GM19240 (cell line): ENCODE results near the gene FHIP2A.
"Not testable (repeated sequence)": the region's sequence is repeated elsewhere in the genome, so short reads cannot be mapped to it uniquely, and the experiment has no call there.

Source experiments
- DNase-seq: peaks from one replicate; pipeline ENCODE4 v3.0.0; 2011; ENCODE audit warnings: low spot score; ENCODE audit not compliant: insufficient read length

Gene FHIP2A

DNA sequence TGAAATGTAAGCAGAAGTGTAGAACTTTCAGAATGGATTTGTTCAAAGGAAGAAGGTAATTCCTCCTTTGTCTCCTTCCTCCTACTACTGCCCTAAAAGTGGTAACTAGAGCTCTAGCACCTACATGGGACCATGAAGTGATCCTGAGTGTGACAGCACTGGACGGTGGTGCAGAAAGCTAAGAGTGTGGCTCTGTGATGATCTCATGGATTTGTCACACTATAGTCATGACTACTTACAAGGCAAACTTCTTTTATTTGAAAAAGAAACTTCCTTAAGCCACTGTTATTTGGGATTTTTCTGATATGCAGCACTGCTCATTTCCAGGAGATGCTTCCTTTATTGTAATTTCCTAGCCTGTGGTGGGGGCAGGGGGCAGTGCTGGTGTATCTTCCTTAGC is 5.8 kb upstream of the FHIP2A start:
- no peak for DNase-seq

DNA sequence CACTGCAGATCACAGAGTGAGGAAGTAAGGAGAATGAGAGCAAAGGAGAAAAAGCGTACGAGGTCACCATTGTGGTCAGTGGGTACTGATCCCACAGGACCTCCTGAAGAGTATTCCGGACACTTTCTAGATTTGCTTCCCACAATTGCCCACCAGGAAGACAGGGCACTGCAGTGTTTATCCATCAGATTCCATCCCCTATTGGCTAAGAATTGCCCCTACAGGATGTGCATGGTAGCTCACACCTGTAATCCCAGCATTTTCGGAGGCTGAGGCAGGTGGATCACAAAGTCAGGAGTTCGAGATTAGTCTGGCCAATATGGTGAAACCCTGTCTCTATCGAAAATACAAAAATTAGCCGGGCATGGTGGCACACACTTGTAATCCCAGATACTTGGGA is 5.3 kb upstream of the FHIP2A start:
- no peak for DNase-seq

DNA sequence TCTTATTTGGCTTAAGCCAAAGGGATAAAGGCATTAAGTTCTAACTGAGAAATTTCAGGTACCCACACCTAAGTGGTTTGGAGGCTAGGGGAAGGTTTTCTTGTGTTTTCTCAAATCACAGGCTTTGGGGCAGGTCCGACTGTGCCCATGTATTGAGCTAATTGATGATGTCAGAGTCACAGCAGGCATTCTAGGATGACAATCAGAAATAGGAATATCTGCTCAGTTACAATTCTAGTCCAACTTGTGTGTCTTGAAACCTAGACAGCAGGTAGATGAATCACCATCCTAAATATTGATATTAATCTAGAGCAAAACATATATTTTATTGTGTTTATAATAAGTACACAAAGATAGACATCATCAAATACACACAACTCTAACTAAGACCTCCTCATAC is 2.3 kb upstream of the FHIP2A start:
- DNase-seq: no peak

DNA sequence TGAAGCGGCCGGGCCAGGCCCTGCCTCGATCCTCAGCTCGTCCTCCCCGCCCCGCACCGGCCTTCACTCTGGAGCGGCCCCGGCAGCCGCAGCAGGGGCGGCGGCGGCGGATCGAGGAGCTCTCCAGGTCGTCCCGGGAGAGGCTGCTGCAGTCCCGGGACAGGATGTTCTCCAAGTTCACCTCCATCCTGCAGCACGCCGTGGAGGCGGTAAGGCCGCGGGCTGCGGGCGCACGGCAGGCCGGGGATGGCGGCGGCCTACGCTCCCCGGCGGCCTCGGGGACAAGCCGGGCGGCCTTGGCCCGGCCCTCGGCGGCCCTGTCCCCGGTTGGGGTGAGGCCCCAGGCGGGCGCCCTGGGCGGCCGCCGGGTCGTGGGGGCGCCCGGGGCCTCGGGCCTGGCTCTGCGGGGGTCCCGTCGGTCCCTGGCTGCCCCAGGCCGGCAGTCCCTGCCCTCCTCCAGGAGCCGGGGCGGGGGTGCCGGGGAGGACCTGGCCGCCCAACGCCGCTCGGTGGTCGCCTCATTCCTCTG is 399 bp downstream of the FHIP2A start:
- no peak for DNase-seq

DNA sequence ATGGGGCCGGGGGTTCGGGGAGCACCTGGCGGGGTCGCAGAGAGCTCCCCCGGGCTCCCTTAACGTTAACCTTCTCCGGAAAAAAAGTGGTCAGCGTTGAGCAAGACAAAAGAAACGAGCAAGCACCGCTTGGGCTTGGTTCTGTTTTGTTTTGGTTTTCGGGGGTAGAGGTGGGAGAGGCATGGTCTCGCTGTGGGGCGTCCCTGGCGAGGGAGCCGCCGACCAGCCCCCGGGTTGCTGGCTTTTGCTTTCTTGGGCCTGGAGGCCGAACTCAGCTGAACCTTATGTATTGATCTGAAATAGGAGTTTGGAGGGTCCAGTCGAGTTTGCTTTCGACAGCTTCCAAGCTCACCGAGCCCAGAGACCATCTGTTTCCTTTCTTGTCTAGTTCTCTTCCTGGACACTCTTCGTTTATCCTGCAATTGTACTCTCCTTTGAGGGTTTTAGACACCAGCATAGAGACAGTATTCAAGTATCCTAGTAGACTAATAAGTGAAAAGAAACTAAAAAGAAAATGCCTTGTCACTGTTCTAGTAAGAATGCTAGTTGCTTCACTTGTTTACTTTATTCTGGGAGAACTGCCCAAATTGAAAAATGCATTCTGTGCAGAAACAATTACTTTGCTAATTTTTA is 980 bp downstream of the FHIP2A start:
- no peak for DNase-seq

DNA sequence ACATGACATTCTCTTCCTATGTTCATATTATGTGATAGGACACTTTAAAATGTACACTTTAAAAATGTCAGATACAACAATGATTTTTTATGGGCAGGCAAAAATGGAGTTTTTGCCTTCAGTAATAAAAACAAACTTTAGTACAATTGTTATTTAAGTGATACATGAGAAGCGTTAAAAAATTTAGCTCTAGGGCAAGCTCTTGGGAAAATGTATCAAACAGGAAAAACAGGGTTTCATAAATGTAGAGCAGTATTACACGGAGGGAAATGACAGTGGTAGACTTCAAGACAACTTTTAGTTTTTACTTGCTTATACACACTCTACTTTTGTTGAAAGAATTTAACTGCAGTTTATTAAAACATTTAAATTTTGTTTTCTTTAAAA is 1.5 kb downstream of the FHIP2A start:
- DNase-seq: no peak

DNA sequence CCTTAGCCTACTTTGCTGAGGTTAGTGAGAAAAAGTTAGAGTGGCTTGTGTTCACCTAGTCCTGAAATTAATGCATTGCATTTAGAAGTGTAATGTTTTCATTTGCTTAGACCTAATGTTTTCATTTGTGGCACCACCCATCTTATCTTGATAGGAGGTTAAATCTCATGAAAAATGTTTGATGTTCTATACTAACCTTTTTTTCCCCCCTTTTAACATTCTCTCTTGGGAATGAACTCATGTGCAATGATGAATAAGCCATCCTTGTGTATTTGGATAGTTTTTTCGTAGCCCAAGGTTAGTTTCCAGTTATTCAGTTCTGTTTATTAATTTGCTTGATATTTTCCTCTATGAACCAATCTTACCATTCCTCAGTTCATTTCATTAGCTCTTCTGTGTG is 2.8 kb downstream of the FHIP2A start:
- no peak for DNase-seq

DNA sequence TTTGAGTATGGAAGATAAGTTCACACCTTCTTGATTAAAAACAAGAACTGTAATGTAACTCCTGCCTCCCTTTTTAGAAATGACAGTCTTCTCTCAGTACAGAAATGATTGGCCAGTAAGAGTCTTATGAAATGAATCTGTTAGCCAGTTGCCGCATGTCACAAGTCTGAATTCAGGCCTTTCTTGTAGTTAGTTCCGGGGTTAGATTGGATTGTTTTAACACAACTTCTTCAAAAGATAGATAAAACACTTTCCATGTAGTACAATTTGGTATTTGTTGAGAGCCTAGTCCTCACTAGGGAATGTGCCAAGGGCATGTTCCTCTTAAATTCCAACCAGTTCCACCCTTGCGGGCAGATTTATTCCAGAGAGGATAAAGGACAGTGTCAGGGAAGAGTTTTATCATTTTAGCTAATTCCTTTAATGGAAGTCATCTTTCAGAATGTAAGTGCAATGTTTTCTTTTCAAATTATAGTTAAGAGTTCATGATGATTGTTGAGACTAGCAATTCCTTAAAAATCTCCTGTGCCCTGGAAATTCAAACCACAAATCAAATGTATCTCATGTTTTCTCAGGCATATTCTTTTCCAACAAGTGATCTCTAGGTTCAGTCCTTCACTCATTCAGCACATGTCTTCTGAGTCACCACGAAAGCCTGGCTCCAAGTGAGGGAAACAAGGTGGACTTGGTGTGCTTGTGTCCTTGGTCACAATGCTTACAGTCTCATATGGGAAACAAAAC is 4.1 kb downstream of the FHIP2A start:
- no peak for DNase-seq

DNA sequence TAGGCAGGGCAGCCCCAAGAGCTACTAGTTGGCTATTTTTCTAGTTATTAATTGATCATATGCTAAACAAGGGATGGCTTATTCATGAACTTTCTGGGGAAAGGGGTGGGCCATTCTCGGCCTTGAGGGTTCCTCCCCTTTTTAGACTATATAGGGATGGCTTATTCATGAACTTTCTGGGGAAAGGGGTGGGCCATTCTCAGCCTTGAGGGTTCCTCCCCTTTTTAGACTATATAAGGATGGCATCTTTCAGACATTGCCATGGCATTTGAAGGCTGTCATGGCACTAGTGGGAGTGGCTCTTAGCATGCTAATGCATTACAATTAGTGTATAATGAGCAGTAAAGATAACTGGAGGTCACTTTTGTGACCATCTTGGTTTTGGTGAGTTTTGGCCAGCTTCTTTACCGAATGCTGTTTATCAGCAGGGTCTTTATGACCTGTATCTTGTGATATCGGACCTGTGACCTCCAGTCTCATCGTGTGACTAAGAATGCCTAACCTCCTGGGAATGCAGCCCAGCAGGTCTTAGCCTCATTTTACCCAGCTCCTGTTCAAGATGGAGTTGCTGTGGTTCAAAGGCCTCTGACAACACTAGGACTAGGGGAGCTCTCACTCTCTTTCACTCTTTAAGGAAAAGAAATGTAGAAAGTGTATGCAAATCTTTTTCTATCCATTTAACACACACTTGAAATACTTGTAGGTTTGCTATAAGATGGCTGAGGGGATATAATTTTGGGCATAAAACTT is 7.8 kb downstream of the FHIP2A start:
- no peak for DNase-seq

DNA sequence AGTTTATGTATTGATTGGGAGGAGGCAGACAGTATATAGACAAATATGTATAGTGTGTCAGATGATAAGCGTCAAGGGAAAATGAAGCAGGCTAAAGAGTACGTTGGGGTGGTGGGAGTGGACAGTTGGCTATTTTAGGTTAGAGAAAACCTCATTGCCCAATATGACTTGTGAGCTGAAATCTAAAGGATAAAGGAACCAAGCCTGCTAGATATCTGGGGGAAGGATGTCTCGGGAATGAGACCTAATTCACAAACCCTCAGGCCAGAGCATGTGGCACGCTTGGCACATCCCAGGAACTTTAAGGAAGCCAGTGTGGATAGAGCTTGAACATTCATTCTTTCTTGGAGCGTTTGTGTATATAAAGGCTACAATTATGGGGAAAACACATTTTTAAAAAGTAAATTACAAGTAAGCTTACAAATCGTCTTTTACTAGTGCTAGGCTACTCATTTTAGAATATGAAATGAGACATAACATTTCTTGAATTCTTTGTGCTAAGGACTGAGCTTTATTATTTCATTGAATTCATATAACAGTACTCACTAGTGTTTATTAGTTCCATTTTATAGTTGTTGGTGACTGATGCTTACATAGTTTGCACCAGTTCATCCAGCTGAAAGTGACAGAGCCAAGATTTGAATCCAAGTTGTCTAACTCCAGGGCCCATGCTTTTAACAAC is 9.7 kb downstream of the FHIP2A start:
- DNase-seq: no peak

DNA sequence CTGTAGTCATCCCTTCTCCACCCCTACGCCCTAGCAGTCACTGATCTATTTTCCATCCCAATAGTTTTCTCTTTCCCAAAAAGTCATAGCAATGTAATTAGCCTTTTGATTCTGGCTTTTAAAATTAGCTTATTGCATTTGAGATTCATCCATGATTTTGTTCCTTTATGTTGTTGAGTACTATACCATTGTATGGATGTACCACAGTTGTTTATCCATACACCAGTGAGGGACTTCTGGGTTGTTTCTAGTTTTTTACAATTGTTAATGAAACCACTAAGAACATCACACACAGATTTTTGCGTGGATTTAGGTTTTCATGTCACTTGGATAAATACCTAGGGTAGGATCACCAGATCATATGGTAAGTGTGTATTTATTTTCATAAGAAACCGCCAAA is 16.1 kb downstream of the FHIP2A start:
- DNase-seq: no peak

DNA sequence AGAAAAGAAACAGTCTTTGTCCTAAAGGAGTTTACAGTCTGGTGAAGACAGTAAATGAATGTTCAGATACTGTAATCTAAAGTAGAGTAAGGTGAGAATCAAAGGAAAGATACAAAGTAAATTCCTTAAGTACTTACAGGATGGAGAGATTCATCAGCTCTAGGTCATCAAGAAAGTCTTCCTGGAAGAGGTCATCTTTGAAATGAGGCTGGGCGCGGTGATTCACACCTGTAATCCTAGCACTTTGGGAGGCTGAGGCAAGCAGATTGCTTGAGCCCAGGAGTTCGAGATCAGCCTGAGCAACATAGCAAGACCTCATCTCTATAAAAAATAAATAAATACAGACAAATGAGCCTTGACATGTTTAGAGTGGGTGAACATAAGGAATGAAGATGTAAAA is 18.3 kb downstream of the FHIP2A start:
- no peak for DNase-seq

DNA sequence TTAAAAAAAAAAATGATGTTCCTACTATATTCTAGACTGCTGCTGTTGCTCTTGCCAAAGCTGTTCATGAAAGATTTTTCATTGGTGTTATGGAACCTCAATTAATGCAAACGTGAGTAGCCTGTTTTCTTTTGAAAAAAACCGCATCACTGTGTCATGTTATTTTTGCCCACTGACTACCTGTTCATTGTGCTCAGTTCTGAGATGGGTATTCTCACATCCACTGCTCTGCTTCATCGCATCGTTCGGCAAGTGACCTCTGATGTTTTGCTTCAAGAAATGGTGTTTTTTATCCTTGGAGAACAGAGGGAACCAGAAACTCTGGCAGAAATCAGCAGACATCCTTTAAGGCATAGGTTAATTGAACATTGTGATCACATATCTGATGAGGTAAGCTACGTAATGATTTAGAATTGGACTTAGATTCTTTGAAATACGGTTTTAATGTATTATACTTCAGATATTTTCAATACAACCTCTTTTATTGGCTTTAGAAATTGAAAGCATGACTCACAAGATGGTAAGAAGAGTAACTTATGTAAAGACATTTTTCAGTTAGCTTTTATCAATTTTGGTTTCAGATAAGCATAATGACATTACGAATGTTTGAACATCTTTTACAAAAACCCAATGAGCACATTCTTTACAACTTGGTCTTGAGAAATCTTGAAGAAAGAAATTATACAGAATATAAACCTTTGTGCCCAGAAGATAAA is 24.6 kb downstream of the FHIP2A start:
- DNase-seq: no peak

DNA sequence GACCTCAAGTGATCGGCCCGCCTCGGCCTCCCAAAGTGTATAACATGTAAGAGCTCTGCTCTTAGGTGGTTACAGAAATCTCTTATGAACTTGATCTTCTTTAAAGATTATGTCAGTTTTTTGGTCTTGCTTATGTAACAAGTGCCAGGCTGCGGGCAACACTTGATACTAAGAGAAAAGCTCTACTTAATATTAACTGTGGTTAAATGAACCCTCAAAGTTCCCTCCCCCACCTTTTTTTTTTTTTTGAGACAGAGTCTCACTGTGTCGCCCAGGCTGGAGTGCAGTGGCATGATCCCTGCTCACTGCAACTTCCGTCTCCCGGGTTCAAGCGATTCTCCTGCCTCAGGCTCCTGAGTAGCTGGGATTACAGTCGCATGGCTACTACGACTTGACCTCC is 25.9 kb downstream of the FHIP2A start:
- DNase-seq: not testable (repeated sequence)

DNA sequence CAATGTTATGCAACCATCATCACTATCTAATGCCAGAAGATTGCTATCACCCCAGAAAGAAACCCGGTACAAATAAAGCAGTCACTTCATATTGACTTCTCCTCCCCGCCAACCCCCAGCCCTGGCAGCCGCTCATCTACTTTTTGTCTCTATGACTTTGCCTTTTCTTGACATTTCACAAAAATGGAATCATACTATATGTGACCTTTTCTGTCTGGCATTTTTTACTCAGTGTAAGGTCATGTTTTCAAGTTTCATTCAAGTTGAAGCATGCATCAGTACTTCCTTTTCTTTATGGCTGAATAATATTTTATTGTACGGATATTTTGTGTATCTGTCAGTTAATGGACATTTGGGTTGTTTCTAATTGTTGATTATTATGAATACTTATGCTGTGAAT is 28.1 kb downstream of the FHIP2A start:
- no peak for DNase-seq

DNA sequence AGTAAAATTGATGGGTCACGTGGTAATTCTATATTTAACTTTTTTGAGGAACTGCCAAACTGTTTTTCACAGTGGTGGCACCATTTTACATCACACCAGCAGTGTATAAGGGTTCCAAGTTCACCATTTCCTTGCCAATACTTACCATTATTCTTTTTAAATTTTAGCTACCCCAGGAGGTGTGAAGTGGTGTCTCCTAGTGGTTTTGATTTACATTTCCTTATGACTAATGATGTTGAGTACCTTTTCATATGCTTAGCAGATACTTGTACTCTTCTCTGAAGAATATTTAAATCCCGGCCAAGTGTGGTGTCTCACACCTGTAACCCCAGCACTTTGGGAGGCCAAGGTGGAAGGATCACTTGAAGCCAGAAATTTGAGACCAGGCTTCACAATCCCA is 28.5 kb downstream of the FHIP2A start:
- DNase-seq: no peak

DNA sequence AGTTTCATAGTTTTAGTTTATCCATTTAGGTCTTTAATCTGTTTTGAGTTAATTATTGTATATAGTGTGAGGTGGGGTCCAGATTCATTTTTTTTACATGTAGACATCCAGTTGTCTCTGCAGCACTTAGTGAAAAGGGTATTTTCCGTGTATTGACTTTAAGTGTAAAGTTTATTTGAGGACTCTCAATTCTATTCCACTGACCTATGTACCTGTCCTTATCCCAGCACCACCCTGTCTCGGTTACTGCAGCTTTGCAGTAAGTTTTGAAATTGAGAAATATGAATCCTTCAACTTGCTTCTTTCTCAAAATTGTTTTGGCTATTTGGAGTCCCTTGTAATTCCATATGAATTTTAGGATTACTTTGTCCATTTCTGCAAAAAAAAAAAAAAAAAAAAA is 29.8 kb downstream of the FHIP2A start:
- DNase-seq: no peak

DNA sequence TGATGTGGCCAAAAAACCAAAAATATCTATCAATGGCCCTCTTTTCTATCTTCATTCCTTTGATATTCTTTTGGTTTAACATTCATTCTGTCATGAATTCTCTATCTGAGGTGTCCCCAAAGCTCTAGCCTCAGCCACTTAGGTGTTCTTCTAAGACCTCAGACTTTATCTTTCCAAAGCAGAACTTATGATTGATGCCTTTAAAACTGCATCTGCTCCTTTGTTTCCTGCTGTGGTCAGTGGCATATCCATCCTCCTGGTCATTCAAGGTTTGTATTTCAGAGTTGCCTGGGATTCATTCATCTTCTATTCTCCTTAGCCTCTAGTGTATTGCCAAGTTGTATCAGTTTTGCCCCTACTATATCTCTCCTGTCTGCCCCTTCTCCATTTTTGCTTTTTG is 30.6 kb downstream of the FHIP2A start:
- DNase-seq: no peak

DNA sequence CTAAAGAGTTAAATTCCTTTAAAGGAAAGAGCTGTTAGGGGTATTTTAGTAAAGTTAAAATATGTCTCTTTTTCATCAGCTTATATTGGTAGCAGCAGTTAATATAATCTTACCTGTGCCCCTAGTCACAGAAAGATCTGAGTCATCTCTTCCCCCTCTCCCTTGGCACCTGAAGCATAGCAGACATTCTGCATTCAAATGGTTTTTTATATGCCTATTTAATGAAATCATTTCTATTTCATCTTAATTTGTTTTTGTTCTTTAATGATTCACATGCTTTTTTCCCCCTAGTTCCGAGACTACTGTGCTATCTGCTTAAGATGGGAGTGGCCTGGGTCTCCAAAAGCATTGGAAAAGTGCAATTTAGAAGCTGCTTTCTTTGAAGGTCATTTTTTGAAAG is 33.3 kb downstream of the FHIP2A start:
- no peak for DNase-seq

DNA sequence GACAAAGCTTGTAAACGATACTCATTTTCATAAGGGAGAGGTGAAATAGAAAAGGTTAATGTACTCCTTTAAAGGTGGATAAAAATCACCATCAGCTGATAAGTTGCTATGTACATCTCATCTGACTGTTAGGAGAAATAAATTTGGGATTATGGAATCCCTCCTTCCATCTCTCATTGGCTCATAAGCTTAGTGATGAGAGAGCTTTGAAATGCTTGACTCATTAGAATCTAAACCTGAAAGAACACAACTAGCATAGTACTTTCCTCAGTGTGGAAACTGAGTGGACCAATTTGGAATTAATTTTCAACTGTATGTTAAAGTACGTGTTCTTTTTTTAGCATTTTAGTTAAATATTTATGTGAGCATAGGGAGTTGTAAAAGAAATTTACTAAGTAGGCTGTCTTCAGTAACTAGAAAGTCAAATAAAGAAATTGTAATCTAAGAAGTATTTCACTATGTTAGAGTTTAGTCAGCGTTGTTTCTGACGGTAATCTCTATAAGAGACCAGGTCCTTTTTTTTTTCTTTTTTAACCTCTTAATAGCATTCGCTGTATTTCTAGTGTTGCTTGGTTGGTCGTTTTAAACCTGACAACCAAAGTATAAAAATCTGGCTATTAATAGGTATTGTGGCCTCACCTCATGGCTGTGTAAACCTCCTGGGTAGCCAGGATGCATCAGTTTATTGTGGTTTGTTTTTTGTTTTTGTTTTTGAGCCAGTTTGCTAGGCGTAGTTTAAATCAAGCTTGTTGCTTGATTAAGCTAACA is 34.4 kb downstream of the FHIP2A start:
- no peak for DNase-seq
